ENCODE measurements around the gene TANGO2. TPM values are rescaled to one million over a fixed set of nuclear protein-coding genes. Genes with fewer than 3 reads are reported as not detected.

The TANGO2 gene
- total and polyA plus RNA-seq, 2 of the 8 experiments (the other 6 are each of a cell fraction or from before 2014, with no cell fraction given) = 10.1 to 18.4 TPM

- Histone ChIP-seq H2BK15ac (ENCODE audit: low read length) (no peak overlapping the region), H2BK12ac (ENCODE audit: low read depth, low read length) (no peak overlapping the region), H3K79me1 (ENCODE audit: low read depth, low read length) (no peaks in the 10 kb centered on the region), H3K4me1 (replicated peaks in 1 of 4; ENCODE audit: control insufficient read depth in 3 of 4, insufficient read depth in 4 of 4, low read length in 3 of 4) (no peaks in the 10 kb centered on the region), H3K79me2 (ENCODE audit: control insufficient read depth in 1 of 2, insufficient read depth in 2 of 2, low read length in 2 of 2) (no peaks in the 10 kb centered on the region), H3K56ac (replicated peaks; ENCODE audit: insufficient read length, low read depth, low read length) (no peak overlapping the region), H2BK20ac (ENCODE audit: low read length) (no peak overlapping the region), H2AK5ac (ENCODE audit: low read depth, low read length) (no peak overlapping the region), H3K4me3 (ENCODE audit: extremely low read depth in 1 of 4, insufficient read depth in 2 of 4, low read depth in 3 of 4, low read length in 4 of 4) (no peak overlapping the region), H3K9me3 (ENCODE audit: insufficient read depth in 2 of 2, low read depth in 1 of 2, low read length in 1 of 2) (no peaks in the 10 kb centered on the region), H3K23me2 (ENCODE audit: low read depth, low read length) (no peaks in the 10 kb centered on the region), H2BK120ac (replicated peaks; ENCODE audit: low read depth, low read length) (no peak overlapping the region), H3K27me3 (replicated peaks in 1 of 4; ENCODE audit: control insufficient read depth in 3 of 4, extremely low read depth in 1 of 4, insufficient read depth in 3 of 4, low read length in 3 of 4) (peaks cover 0 to 3% (median 0%) of the 10 kb centered on the region in 4 experiments; a peak in 3 of 7 replicates), H3K4me2 (ENCODE audit: insufficient read depth in 1 of 2, low read depth in 2 of 2, low read length in 2 of 2) (no peak overlapping the region), H4K91ac (replicated peaks; ENCODE audit: insufficient read length, low read length) (no peak overlapping the region), H3K9ac (replicated peaks in 1 of 4; ENCODE audit: extremely low read depth in 1 of 4, low read depth in 3 of 4, low read length in 3 of 4) (peak overlapping the region in 1 of 4 experiments; percentile 48; a peak in 1 of 7 replicates), H4K8ac (ENCODE audit: extremely low read depth, insufficient read depth, low read length) (no peak overlapping the region; the same call in 1 of the 2 replicates), H2BK5ac (ENCODE audit: low read depth, low read length) (no peak overlapping the region), H3K36me3 (ENCODE audit: control insufficient read depth in 2 of 4, insufficient read depth in 4 of 4, low read length in 3 of 4) (no peaks in the 10 kb centered on the region), H3K27ac (ENCODE audit: low read depth, low read length) (no peak overlapping the region), H4K20me1 (replicated peaks in 1 of 2; ENCODE audit: control insufficient read depth in 1 of 2, insufficient read depth in 2 of 2, low read length in 2 of 2) (peaks cover 0 to 6% of the 10 kb centered on the region in 2 experiments), H3K23ac (ENCODE audit: insufficient read length) (no peak overlapping the region), H3K14ac (ENCODE audit: insufficient read length) (no peak overlapping the region), H4K5ac (ENCODE audit: insufficient read length, low read depth, low read length) (no peak overlapping the region), H3K18ac (ENCODE audit: extremely low read depth, low read length) (no peak overlapping the region), H2AFZ (ENCODE audit: low read length) (no peak overlapping the region), H3K4ac (replicated peaks; ENCODE audit: insufficient read length, low read depth, low read length) (no peak overlapping the region)
- POLR2A ChIA-PET (ENCODE audit: partially characterized antibody) = no interaction called here
- CTCF ChIA-PET (ENCODE audit: partially characterized antibody) = interaction anchor here (1.4 kb wide), 1 partner anchor 19 kb away, joined by 3 read pairs; no protein-coding TSS in a partner anchor
- DNase-seq (ENCODE audit: low read depth in 1 of 2, low spot score in 2 of 2) = no peak
- 91% methylated on average over 14 of the region's 14 CpGs; no CpG with 5 or more reads in 1 of the 2 experiments for WGBS, 2 experiments (ENCODE audit: extremely low coverage in 1 of 2, insufficient coverage in 1 of 2, insufficient read length in 1 of 2, insufficient replicate concordance in 2 of 2, low coverage in 1 of 2, low lambda C conversion rate in 2 of 2, missing lambda C conversion rate in 1 of 2)
- FAIRE-seq = no peak
- TF ChIP-seq GTF2F1 (IDR thresholded peaks at IDR 0.05; ENCODE audit: borderline replicate concordance, low read depth, low read length) (no peak), CBX5 (IDR thresholded peaks at IDR 0.05; ENCODE audit: low read depth, low read length) (no peak), KDM1A (IDR thresholded peaks at IDR 0.05; ENCODE audit: borderline replicate concordance, low read length) (no peak), HDAC2 (IDR thresholded peaks at IDR 0.05; ENCODE audit: borderline replicate concordance in 1 of 2, low read depth in 2 of 2, low read length in 2 of 2) (no peak), NRF1 (IDR thresholded peaks at IDR 0.05; ENCODE audit: low read depth, low read length) (no peak), SP4 (IDR thresholded peaks at IDR 0.05; ENCODE audit: low read length) (no peak), POLR2AphosphoS5 (IDR thresholded peaks at IDR 0.05; ENCODE audit: low read depth, low read length) (no peak), TAF1 (IDR thresholded peaks at IDR 0.05; ENCODE audit: low read depth, low read length) (no peak), SIX5 (IDR thresholded peaks at IDR 0.05; ENCODE audit: low read depth, low read length) (no peak), SP2 (IDR thresholded peaks at IDR 0.05; ENCODE audit: low read length) (no peak), PHF8 (conservative IDR thresholded peaks at IDR 0.05; ENCODE audit: low read depth, low read length) (no peak), RBBP5 (IDR thresholded peaks at IDR 0.05; ENCODE audit: borderline replicate concordance, low read depth, low read length) (no peak), RAD21 (IDR thresholded peaks at IDR 0.05 in 1 of 2, conservative IDR thresholded peaks at IDR 0.05 in 1 of 2; ENCODE audit: low read depth in 2 of 2, low read length in 2 of 2) (no peak)
Measured at GRCh38 chr22:20065896-20066616, 45.1 kb downstream of the TANGO2 start.

All from H1 (cell line).